Measurements from ENCODE around the gene PIK3C3.
"Not testable (repeated sequence)": the region's sequence is repeated elsewhere in the genome, so short reads cannot be mapped to it uniquely, and the experiment has no call there.

Gene PIK3C3

GRCh38 chr18:42105394-42105793 is 150.4 kb downstream of the PIK3C3 start:
- TF ChIP-seq CTCF (IDR thresholded peaks at IDR 0.05; ENCODE audit: low read depth, low read length): no peak
- no peak for DNase-seq
- no peak overlapping the region for H3K4me3 ChIP-seq (ENCODE audit: low read depth, low read length)

DNA sequence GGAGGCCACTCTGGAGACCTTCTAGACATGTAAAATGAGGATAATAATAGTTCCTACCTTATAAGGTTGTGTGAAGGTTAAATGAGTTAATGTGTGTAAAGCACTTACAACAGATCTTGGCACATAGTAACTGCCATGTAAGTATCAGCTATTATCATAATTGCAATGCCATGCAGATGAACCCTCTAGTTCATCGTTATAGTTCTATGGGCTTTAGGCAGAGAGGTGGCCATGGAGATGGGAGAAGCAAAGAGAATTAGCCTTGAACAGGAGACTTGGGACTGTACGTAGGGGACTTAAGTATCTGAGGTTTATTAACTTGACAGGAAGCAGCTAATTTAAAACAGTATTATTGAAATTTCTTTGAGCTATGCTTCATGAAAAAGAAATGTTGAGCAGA is 151.8 kb downstream of the PIK3C3 start:
- Histone ChIP-seq H3K27me3 (no peaks in the 10 kb centered on the region), H3K36me3 (no peaks in the 10 kb centered on the region), H3K9me3 (no peaks in the 10 kb centered on the region), H3K4me3 (ENCODE audit: low read depth, low read length) (no peak overlapping the region), H3K4me1 (no peaks in the 10 kb centered on the region)
- no peak for DNase-seq
- TF ChIP-seq CTCF (IDR thresholded peaks at IDR 0.05; ENCODE audit: low read depth, low read length): no peak

More at GRCh38 chr18:42105394-42105793, 150.4 kb downstream of the PIK3C3 start:
- no peaks in the 10 kb centered on the region for H3K4me1 ChIP-seq
- no peaks in the 10 kb centered on the region for H3K27me3 ChIP-seq
- no peaks in the 10 kb centered on the region for H3K9me3 ChIP-seq
- no peaks in the 10 kb centered on the region for H3K36me3 ChIP-seq

- Histone ChIP-seq H3K9me3 (no peaks in the 10 kb centered on the region), H3K4me3 (ENCODE audit: low read depth, low read length) (no peak overlapping the region), H3K36me3 (no peaks in the 10 kb centered on the region), H3K27me3 (no peaks in the 10 kb centered on the region), H3K4me1 (no peaks in the 10 kb centered on the region)
- no peak for TF ChIP-seq CTCF (IDR thresholded peaks at IDR 0.05; ENCODE audit: low read depth, low read length)
- no peak for DNase-seq
Observed at GRCh38 chr18:42107287-42107686, 152.3 kb downstream of the PIK3C3 start.

DNA sequence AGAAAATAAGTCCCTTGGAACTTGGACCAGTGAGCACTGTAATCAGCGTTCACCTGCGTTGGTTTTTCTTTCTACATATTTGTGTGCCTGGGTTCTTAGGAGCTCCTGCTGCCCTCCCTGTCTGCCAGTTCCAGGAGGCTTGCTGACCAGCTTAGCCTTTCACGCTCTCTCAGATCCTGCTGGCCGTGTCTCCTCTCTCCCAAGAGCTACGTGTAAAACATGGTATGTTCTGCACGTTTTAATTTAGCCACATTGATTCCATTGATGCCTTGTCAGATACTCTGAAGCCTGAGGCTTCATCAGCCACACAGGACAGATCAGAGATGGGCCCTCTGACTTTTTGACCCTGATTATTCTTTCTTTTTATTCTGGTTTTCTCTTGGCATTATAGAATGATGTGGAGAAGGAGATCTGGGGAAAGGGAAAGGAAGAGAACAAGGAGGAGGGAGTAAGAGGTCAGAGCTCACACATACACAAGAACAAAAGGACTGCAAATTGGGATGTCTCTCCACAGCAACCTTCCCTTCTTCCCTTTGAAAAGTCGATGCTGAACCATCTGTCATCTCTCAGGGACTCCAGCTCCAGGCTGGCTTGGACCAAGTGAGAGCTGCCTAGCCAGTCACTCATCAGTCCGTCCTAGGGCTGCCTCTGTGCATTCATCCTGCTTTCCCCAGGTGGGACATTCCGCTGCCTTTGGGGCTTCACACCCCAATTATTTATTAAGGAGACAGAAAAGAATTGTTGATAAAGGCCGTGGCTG is 152.8 kb downstream of the PIK3C3 start:
- no peak overlapping the region for H3K4me3 ChIP-seq (ENCODE audit: low read depth, low read length)
- H3K36me3 ChIP-seq: no peaks in the 10 kb centered on the region
- no peaks in the 10 kb centered on the region for H3K9me3 ChIP-seq

DNA sequence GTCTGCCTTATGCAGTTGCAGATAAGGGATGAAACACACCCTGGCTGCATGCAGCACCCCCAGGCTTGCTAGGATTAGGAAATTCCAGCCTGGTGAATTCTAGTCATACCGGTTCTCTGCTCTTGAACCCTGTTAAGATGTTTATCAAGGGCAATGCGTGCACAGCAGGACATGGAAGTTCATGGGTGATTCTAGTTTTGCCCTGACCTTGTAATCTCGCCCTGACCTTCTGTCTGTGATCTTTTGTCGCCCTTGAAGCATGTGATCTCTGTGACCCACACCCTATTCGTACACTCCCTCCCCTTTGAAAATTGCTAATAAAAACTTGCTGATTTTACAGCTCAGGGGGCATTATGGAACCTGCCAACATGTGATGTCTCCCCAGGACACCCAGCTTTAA is 157.1 kb downstream of the PIK3C3 start:
- DNase-seq; H3K36me3 ChIP-seq; H3K9me3 ChIP-seq; H3K4me1 ChIP-seq; H3K27me3 ChIP-seq; H3K4me3 ChIP-seq (ENCODE audit: low read depth, low read length): not testable (repeated sequence)

More for the DNA sequence above, 152.8 kb downstream of the PIK3C3 start:
- Histone ChIP-seq H3K27me3 (no peaks in the 10 kb centered on the region), H3K4me1 (no peaks in the 10 kb centered on the region)
- DNase-seq: no peak
- no peak for TF ChIP-seq CTCF (IDR thresholded peaks at IDR 0.05; ENCODE audit: low read depth, low read length)

- TF ChIP-seq CTCF (IDR thresholded peaks at IDR 0.05; ENCODE audit: low read depth, low read length): no peak
- H3K4me3 ChIP-seq (ENCODE audit: low read depth, low read length): no peak overlapping the region
- peaks cover 6% of the 10 kb centered on the region; the same call in 1 of the 2 replicates for H3K4me1 ChIP-seq
- H3K27me3 ChIP-seq: no peaks in the 10 kb centered on the region
- no peak for DNase-seq
- H3K9me3 ChIP-seq: no peaks in the 10 kb centered on the region
- H3K36me3 ChIP-seq: no peaks in the 10 kb centered on the region
Observed at GRCh38 chr18:42112657-42113420, 157.8 kb downstream of the PIK3C3 start.

Data from BE2C (cell line).